ENCODE results near the gene KIAA1614. TPM values are rescaled to one million over a fixed set of nuclear protein-coding genes. Genes with fewer than 3 reads are reported as not detected.

KIAA1614 gene
- total and polyA plus RNA-seq, 10 of the 15 experiments (the other 5 are each of a cell fraction or from before 2014, with no cell fraction given) = 0.03 to 1.0 (median 0.26) TPM; not detected in 1

DNA sequence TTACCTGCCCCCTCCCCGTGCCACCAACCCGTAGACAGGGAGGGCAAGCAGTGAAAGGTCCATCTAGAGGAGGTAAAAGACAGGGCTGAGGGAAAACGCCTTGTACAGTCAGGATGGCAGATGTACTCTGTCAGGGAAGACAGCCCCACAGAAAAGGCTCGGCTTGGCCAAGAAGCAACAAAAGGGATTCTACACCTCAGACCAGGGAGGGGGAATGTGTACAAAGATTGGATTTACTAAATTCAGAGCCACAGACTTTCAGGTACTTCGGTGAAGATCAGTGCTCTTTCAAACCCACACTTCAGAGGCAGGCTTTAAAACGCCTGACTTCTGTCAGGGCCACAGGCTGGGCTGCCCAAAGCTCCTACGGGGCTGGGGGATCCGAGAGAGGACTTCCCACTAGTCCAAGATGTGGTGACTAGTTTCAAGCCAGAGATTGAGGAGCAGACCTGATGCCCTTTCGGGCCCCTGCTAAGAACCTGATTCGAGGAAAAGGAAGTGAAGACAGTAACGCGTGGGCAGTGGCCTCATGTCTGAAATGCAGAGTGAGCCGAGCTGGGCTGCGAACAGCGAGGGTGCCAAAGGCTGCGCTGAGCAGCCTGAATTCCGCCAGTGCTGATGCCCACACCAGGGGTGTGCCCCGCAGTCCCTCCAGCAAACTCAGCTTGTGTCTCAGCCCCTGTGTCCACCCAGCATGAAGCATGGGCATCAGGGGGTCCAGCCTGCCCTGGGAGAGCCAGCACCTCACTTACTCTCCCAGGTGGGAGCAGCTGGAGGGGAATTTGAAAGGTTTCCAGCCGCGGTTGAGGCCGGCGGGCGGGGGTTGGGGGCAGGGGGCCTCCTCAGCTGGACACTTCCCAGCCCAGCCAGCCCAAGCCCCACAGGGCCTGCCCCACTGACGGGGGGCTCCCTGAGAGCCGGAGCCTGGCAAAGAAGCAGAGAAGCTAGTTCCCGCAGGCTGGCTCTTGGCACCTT is 36.2 kb downstream of the KIAA1614 start:
- 84% methylated on average over 26 of the region's 26 CpGs for WGBS (ENCODE audit: insufficient coverage, insufficient replicate concordance, low lambda C conversion rate, missing lambda C conversion rate)
- in situ Hi-C loops (cut with MboI) = no loop called here
- intact Hi-C loops (cut with micrococcal nuclease; ENCODE audit: unreplicated experiment) = no loop called here
- H3K9me3 ChIP-seq (replicated peaks; ENCODE audit: control insufficient read depth, insufficient read depth, low read length) = peaks cover 8% of the 10 kb centered on the region; the same call in 2 of the 3 replicates
- TF ChIP-seq TCF3 (IDR thresholded peaks at IDR 0.05; ENCODE audit: borderline replicate concordance, insufficient read depth, low read depth, low read length) = no peak
- no peak for TF ChIP-seq NBN (IDR thresholded peaks at IDR 0.05)
- TF ChIP-seq POLR2A (IDR thresholded peaks at IDR 0.05; ENCODE audit: low read depth, low read length) = no peak
- TF ChIP-seq STAT1 (conservative IDR thresholded peaks at IDR 0.05) = no peak
- TF ChIP-seq, protein P1, sequence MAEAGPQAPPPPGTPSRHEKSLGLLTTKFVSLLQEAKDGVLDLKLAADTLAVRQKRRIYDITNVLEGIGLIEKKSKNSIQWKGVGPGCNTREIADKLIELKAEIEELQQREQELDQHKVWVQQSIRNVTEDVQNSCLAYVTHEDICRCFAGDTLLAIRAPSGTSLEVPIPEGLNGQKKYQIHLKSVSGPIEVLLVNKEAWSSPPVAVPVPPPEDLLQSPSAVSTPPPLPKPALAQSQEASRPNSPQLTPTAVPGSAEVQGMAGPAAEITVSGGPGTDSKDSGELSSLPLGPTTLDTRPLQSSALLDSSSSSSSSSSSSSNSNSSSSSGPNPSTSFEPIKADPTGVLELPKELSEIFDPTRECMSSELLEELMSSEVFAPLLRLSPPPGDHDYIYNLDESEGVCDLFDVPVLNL (IDR thresholded peaks at IDR 0.05; ENCODE audit: low read depth, low read length) = no peak
- TF ChIP-seq MLLT1 (IDR thresholded peaks at IDR 0.05) = no peak
- no peak for TF ChIP-seq HDAC6 (IDR thresholded peaks at IDR 0.05; ENCODE audit: unreplicated experiment)
- TF ChIP-seq PML (IDR thresholded peaks at IDR 0.05; ENCODE audit: low read length) = no peak
- H3K79me2 ChIP-seq (ENCODE audit: control insufficient read depth, insufficient read depth, low read length) = no peaks in the 10 kb centered on the region
- no peaks in the 10 kb centered on the region for H4K20me1 ChIP-seq (ENCODE audit: control insufficient read depth, insufficient read depth)
- DNase-seq (ENCODE audit: low read depth, low spot score) (no peak), FAIRE-seq (no peak), ATAC-seq (no peak)
- no peak overlapping the region for H3K27ac ChIP-seq (ENCODE audit: control insufficient read depth, insufficient read depth)
- SMC1A ChIA-PET (ENCODE audit: uncharacterized antibody, unreplicated experiment) = no interaction called here
- RAD21 ChIA-PET (ENCODE audit: unreplicated experiment) = interaction anchor here (1.0 kb wide), 1 partner anchor 67 kb away, joined by 3 read pairs; no protein-coding TSS in a partner anchor
- no peak overlapping the region for H3K4me3 ChIP-seq
- no TSS peak for BruUV-seq (replicated peaks)
- CTCF ChIA-PET = interaction anchor here (0.6 kb wide), 1 partner anchor 772 kb away, joined by 3 read pairs; no protein-coding TSS in a partner anchor
- H2AFZ ChIP-seq (ENCODE audit: control insufficient read depth, low read depth, low read length) = no peak overlapping the region
- peaks cover 6% of the 10 kb centered on the region for H3K4me1 ChIP-seq (ENCODE audit: control insufficient read depth, insufficient read depth, low read length)
- H3K27me3 ChIP-seq (replicated peaks in 1 of 2; ENCODE audit: control insufficient read depth in 2 of 2, insufficient read depth in 2 of 2, low read length in 1 of 2) = no peaks in the 10 kb centered on the region
- peaks cover 0 to 2% of the 10 kb centered on the region in 2 experiments; a peak in 3 of 4 replicates for H3K36me3 ChIP-seq (ENCODE audit: control insufficient read depth in 2 of 2, insufficient read depth in 2 of 2, low read length in 1 of 2)
- POLR2A ChIA-PET = no interaction called here
- no peak overlapping the region for H3K9ac ChIP-seq (ENCODE audit: control insufficient read depth, insufficient read depth, low read length)
- no peak overlapping the region for H3K4me2 ChIP-seq (ENCODE audit: control insufficient read depth, insufficient read depth)

All from GM12878 (cell line).